22Rv1 (cell line): ENCODE results near the gene SLC24A4.

Experiments used
- H3K27ac ChIP-seq: fragments of 450-650 bp; 2 replicates; pipeline ENCODE4 v1.5.1; 2017
- ZFX ChIP-seq: fragments of 450-650 bp; IDR thresholded peaks from 2 replicates; pipeline ENCODE4 v1.6.1; 2017; ENCODE audit warnings: antibody characterized with exemption, borderline replicate concordance
- TF ChIP-seq, protein P1 (sequence below): fragments of 450-650 bp; IDR thresholded peaks from 2 replicates; pipeline ENCODE4 v1.5.1; 2017; ENCODE audit warnings: mild to moderate bottlenecking

SLC24A4 gene

DNA sequence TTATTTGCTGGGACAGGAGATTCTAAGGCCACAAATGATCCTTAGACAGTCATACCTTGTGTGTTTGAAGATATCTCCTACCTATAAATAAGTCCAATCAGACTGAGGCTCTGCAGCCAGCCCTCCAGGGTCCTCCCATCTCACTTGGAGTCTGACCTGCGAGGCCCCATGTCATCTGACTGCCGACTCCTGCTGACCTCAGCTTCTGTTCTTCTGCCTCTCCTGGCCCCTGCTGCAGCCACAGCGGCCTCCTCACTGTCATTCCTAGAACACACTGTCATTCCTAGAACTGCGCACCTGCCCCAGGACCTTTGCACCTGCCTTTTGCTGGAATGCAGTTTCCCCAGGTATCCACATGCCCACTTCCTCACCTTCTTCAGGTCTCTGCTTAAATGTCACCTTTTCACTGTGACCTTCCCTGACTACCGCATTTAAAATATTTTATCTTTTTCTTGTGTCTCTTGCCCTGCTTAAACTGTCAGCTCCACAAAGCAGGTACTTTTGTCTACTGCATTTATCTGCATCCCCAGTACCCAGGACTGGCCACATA is 134.1 kb downstream of the SLC24A4 start:
- no peak overlapping the region for H3K27ac ChIP-seq
- TF ChIP-seq, protein P1, sequence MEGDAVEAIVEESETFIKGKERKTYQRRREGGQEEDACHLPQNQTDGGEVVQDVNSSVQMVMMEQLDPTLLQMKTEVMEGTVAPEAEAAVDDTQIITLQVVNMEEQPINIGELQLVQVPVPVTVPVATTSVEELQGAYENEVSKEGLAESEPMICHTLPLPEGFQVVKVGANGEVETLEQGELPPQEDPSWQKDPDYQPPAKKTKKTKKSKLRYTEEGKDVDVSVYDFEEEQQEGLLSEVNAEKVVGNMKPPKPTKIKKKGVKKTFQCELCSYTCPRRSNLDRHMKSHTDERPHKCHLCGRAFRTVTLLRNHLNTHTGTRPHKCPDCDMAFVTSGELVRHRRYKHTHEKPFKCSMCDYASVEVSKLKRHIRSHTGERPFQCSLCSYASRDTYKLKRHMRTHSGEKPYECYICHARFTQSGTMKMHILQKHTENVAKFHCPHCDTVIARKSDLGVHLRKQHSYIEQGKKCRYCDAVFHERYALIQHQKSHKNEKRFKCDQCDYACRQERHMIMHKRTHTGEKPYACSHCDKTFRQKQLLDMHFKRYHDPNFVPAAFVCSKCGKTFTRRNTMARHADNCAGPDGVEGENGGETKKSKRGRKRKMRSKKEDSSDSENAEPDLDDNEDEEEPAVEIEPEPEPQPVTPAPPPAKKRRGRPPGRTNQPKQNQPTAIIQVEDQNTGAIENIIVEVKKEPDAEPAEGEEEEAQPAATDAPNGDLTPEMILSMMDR: peak; percentile 32
- TF ChIP-seq ZFX: no peak

DNA sequence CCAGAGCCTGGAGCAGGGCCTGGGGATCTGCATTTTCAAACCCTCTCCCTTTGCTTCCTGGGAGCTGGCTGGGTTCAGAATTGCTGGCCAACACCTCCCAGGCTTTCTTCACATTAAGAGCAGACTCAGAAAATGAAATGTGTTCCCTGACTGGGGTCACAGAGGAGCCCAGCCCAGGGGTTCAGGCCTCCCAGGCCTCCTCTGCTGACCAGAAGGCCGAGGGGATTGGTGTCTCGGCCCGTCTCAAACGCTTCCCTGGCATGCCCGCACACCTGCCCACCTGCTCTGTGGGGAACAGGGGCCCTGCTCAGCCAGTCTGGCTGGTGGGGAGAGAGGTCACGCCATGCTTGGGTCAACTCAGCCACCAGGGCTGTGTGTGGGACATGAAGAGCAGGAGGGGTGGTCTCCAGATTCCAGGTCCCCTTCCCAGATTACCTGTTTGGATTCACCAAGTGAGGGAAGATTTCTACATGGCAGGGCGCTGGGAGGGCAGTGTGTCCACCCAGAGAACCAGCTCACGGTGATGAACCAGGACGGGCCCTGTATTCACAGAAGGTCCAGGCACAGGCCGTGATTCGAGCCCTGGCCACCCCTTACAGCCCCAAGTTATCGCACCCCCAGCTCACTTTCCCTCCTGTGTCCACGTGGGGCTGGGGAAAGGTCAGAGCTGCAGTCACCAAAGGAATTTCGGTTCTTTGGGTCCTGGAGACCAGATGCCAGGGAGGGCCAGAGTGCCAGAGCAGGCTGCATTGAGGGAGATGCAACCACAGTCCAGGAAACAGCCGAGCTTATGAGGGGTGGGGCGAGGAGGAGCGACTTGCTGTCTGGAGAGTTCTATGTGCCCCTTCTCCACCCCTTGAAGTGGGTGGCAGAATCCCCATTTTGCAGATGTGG is 135.4 kb downstream of the SLC24A4 start:
- no peak overlapping the region for H3K27ac ChIP-seq
- TF ChIP-seq, protein P1: no peak
- TF ChIP-seq ZFX: no peak

DNA sequence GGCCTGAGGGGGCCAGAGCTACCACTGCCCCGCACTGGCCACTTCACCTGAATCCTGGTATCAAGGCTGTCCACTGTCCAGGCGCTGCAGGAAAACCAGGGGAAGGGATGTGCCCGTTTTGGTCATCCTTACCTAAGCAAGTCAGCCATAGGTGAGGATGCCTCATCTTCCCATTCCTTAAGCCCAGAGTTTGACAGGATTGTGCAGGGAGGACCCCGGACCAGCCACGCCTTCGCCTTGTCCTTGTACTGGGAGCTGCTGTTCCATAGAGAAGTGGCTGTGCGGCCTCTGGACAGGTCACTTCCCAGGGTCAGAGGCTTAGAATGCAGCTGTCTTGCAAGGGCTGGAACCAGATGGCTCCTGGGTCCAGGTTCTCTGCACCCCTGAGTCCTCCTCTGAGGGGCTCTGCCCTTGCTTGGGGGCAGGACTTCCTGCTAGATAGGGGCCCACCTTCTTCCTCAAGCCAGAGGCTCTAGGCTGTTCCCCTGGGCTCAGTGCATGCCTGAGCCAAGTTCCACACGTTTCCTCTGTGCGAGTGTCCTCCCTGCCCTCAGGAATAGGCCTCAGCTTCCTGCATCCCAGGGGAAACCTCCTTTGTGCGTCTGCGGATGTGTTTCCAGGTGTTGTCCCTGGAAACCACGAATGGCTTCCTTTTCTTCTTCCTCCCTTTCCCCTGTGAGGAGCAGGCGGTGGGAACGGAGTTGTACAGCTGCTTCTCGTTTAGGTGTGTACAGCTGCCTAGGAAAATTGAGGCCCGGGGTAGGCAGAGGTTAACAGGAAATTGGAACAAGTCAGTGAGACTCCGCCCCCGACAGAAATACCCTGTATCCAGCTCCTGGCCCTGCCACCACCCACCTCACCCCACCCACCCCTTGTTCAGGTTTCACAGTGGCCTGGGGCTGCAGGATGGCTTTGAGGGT is 136.3 kb downstream of the SLC24A4 start:
- no peak overlapping the region for H3K27ac ChIP-seq
- TF ChIP-seq, protein P1: no peak
- no peak for TF ChIP-seq ZFX

DNA sequence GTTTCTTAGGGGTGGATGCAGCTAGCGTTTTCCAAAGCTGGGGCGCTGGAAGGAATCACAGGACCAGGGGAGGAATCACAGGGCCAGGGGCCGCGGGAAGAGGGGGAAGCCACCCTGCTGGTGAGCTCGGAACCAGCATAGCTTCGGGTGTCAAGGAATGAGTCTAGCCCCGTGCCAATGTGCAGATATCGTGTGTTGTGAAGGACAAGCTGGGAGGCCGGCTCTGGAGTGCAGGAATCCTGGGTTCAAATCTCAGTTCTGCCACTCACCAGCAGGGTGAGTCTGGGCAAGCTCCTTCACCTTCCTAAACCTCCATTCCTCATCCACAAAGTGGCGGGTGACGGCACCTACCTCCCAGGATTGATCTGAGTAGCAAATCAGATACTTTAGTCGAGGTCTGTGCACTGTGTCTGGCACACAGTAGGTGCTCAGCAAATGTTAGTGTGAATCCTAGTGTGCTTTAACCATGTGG is 137.0 kb downstream of the SLC24A4 start:
- no peak overlapping the region for H3K27ac ChIP-seq

DNA sequence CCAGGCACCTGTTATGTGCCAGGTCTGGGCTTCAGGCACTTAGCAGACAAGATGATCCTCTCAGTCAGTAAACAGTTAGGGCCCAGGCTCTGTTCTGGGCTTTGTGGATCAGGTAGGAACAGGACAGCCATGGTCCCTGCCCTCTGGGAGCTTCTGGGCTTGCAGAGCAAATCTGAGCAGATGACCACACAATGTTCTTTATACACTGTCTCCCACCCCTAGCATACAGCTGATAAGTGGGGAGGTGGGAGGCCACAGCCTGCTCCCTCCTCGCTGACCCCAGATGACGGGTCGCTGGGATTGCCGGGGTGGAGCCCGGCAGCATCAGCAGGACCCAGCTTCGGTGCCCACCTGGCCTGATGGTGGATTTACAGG is 137.6 kb downstream of the SLC24A4 start:
- TF ChIP-seq ZFX: no peak
- TF ChIP-seq, protein P1: no peak
- H3K27ac ChIP-seq: no peak overlapping the region

More for the DNA sequence above, 137.0 kb downstream of the SLC24A4 start:
- TF ChIP-seq, protein P1: no peak
- no peak for TF ChIP-seq ZFX

DNA sequence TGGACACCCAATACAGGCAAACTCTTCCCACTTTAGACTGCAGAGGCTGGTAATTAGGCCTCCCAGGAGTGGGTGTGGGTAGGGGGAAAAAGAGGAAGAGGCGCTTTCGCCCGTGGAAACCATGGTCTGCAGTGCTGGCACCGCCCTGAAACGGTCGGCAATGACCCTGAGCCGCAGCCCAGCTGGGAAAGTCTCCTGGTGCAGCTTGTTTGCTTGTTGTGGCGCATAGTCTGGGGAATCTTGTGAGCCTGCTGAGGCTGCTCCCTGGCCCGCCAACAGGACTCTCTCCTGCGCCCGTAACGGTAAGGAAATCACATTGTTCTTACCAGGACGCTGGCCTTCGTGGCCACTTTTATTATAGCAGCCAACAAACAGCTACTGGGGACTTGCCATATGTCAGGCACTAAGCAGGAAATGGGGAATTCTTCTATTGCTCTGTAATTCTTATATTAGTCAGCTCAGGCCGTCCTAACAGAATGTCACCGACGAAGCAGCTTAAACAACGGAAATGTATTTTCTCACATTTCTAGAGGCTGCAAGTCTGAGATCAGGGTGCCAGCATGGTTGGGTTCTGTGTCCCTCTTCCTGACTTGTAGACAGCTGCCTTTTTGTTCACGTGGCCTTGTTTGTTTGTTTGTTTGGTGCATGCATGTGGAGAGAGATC is 138.1 kb downstream of the SLC24A4 start:
- H3K27ac ChIP-seq: no peak overlapping the region
- no peak for TF ChIP-seq ZFX
- TF ChIP-seq, protein P1: no peak
